GM12892 (cell line): ENCODE results near the gene B9D1.

Source experiments
- DNase-seq: peaks from one replicate; pipeline ENCODE4 v3.0.0; 2011; ENCODE audit not compliant: insufficient read length
- FAIRE-seq: peaks from 2 replicates; lab custom pipeline; 2011; peaks lifted over from hg19 to GRCh38; lab: Jason Lieb, UNC
- POLR2A ChIP-seq: IDR thresholded peaks from 2 replicates; pipeline ENCODE4 v1.6.1; 2011; ENCODE audit warnings: low read depth, low read length, control low read depth
- POLR2AphosphoS5 ChIP-seq: IDR thresholded peaks from 2 replicates; pipeline ENCODE4 v1.6.1; 2011; ENCODE audit warnings: low read depth, low read length, control low read depth
- TAF1 ChIP-seq: IDR thresholded peaks from 2 replicates; pipeline ENCODE4 v1.6.1; 2011; ENCODE audit warnings: low read depth, mild to moderate bottlenecking, control low read depth, low read length, borderline replicate concordance

B9D1 gene

GRCh38 chr17:19345486-19346350 lies 16.8 kb downstream of the B9D1 start:
- no peak for FAIRE-seq
- DNase-seq, result no peak
- TF ChIP-seq TAF1, result no peak
- no peak for TF ChIP-seq POLR2AphosphoS5
- no peak for TF ChIP-seq POLR2A

DNA sequence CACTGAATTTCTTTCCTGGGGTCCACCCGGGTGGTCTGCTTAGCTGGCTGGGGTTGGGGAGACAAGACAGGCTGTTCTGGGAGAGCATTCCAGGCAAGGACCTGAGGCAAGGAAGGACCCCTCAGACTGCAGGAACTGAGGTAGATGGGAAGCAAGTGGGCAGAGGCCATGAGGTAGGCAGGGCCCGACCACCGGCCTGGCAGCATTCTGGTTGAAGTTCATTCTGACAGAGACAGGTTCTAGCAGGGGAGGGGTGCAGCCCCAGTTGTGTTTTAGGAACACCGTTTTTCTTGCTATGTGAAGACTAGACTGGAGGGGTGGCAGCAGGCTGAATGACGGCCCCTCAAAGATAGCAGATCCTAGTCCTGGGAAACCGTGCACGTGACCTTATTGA lies 17.5 kb downstream of the B9D1 start:
- TF ChIP-seq POLR2AphosphoS5 (no peak), POLR2A (no peak), TAF1 (no peak)
- no peak for FAIRE-seq
- no peak for DNase-seq

DNA sequence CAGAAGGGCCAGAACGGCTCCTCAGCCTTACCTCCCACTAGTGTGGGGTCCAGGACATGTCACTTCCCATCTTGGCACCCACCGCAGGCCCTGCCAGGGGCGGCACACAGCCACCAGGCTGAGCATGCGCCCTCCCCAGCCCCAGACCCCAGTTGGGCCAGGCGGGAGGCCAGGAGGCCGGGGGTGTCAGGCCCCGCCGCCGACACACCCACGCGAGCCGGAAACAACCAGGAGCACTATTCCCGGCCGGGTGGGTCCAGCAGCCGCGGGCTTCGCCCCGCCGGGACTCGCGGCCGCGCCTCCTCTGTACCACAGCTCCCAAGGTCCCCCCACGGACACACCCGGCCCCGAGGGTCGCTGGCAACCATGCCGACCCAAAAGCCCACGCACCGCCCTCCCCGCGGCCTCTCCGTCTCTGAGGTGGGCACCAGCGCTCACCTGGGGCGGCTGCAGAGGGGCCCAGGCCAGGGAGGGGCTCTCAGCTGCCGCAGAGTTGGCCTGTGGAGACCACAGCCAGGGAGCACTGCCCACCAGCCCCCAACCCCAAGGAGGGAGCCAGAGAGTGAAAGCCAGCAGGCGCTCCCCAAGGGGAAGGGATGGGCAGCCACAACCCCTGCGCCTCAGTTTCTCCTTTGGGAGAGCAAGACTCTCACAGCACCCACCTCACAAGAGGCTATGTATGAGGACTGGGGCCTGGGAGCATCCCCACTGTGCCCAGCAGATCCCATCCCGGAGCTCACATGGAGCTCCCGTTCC lies 18.0 kb downstream of the B9D1 start:
- no peak for FAIRE-seq
- no peak for TF ChIP-seq POLR2A
- no peak for DNase-seq

- no peak for FAIRE-seq
- no peak for TF ChIP-seq POLR2AphosphoS5
- no peak for TF ChIP-seq POLR2A
- no peak for TF ChIP-seq TAF1
- DNase-seq, result no peak
Measured at GRCh38 chr17:19343671-19344151, 18.8 kb downstream of the B9D1 start.

DNA sequence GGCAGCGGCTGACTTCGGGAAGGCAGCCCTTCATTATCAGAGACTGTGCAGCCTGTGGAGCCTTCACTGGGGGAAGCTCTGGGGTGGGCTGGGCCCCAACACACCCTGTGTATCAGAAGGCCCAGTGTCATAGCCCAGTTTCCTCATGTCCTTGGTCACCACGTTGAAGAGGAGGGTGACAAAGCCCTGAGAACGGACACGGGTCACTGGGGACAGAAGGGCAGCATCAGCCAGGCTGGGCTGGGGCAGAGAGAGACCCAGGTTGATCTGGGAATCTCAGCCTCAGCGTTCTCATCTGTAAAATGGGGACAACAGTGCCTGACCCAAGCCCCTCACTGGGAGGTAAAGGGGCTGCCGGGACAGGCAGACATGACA lies 19.3 kb downstream of the B9D1 start:
- no peak for DNase-seq
- no peak for FAIRE-seq
- TF ChIP-seq POLR2A (no peak), TAF1 (no peak), POLR2AphosphoS5 (no peak)

DNA sequence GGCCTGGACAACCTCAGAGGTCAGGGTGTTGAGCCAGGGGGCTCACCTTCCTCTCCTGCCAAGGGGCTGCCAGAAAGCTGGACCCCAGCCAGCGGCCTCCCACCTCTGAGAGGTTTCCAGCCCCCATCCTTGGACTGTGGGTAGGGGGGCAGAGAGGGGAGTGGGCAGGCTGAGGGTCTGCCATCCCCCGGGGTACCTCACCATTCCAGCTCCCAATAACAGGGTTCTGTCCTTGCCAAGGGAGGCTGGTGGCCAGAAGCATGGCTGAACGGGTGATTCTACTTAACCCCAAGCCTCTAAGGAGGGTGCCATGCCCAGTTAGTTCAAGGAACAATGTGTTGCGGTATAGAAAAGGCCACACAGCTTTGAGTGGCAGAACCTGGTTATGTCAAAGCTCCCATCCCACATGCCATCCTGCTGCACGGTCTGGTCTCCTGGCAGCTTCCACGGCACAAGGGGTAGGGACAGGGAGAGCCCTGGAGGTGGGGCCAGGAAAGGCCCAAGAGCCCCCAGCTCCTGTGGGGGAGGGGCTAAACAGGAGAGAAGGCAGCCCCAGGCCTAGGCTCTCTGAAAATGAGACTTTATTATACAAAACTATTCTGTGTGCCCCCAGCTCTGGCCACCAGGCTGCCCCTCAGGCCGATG lies 19.8 kb downstream of the B9D1 start:
- no peak for FAIRE-seq
- DNase-seq, result no peak

GRCh38 chr17:19341641-19342610 lies 20.6 kb downstream of the B9D1 start:
- TF ChIP-seq POLR2A (no peak), POLR2AphosphoS5 (no peak), TAF1 (no peak)
- FAIRE-seq (no peak), DNase-seq (no peak)

More for the DNA sequence above, 19.8 kb downstream of the B9D1 start:
- TF ChIP-seq TAF1, result no peak
- TF ChIP-seq POLR2AphosphoS5, result no peak
- no peak for TF ChIP-seq POLR2A

DNA sequence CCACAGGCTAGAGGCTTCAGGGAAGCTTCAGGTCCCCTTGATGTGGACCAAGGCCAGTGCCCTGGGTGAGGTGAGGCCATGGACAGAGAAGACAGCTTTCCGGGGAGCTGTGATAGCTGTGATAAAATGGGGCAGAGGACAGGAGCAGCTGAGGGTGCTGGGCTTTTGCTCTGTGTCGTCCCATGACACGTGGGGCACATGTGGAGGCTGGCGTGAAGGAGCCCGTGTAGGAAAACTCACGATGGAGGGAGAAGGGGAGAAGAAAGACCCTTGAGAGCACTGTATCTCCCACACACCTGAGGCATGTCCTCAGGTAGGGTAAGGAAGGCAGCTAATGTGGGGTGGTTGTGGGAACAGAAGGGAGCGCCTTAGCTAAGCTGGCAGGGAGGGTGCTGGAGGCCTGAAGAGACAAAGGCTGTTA lies 21.3 kb downstream of the B9D1 start:
- DNase-seq, result no peak
- no peak for FAIRE-seq
- no peak for TF ChIP-seq POLR2AphosphoS5
- no peak for TF ChIP-seq TAF1
- no peak for TF ChIP-seq POLR2A

- DNase-seq, result no peak
- TF ChIP-seq TAF1 (no peak), POLR2AphosphoS5 (no peak), POLR2A (no peak)
- FAIRE-seq, result no peak
Measured at GRCh38 chr17:19339341-19339815, 23.1 kb downstream of the B9D1 start.
